NCI-H226 (cell line): ENCODE measurements around the gene PHACTR1.
"Not testable (repeated sequence)": the region's sequence is repeated elsewhere in the genome, so short reads cannot be mapped to it uniquely, and the experiment has no call there.

Source experiments
- DNase-seq: peaks from one replicate; pipeline ENCODE4 v3.0.0-alpha.2; 2015

The PHACTR1 gene

DNA sequence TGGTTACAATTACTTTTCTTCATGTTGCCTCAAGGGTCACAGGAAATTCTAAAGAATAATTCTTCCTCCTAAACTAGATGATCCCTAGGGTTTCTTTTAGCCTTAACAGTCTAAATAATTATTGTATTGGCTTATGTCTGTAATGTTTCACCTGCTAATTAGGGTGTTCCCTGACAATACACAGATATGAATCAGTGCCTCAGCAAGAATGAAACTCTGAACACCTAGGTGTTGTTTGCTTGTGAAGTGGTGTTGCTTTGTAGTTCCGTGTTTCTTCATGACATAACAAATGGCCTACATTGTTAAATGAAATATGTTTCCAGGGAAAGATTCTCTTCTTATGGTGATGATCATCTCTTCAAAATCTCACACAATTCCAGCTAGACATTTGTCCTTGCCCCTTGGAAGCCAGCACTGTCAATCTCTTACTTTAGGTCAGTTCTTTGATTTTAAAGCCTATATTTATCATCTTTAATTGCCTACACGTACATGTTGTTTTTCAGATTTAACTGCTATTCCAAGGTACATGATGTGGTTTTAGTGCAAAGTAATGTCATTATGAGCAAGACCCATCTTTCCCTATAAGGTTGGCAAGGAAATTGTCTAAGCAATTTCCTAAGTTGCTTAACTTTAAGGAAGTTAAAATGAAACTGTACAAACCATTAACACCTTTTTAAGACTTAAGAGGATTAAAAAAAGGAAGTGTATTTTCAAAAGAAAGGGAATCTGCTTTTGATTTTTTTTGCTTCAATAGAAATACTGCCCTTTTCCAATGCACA is 499.9 kb downstream of the PHACTR1 start:
- DNase-seq, result no peak

DNA sequence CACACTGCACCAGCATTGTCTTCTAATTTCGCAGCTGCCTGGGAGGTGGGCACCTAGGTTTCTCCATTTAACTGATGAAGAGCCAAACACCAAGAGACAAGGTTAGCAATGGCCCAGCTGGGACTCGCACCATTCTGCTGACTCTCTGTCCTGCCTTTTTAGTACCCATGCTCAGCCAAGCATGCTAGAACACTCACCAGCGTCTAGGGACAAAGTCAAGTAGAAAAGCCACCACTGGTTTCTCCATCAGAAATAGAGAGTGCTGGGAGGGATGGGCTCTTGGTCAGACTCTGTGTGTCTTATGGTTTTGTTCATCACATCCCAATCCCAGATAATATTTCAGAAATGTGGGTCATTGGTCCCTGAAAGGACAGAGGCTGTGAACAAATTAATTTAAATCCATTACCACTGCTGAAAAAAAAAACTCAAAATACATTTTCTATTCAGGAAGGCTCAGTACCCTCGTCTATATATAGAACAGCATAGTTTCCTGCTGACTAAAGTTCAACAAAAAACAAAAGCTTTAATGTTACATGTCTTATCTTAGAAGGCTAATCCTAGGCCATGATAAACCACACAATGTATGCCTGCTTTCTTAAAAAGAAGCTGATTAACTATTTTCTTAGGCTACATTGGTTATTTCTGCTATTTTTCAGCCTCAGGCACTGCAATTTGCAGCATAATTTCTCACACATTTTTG is 500.8 kb downstream of the PHACTR1 start:
- DNase-seq, result peak; percentile 25

DNA sequence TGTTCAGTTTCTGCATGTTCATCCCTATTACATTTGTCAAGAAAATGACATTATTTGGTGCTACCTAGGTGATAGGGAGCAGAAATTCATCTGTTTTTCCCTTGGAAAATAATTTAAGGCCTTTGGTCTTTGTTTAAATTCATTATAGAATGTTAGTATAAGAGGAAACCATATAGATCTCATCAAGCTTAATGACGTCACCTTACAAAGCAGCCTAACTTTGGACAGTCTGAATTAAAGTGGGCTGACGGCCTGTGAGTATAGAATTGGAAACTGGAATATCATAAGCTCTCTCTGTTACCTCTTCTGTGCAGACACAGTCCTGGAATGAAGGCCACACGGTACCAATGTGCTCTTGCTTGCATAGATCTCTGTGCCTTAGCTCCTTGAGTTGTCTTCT is 503.7 kb downstream of the PHACTR1 start:
- no peak for DNase-seq

- DNase-seq, result no peak
Observed at GRCh38 chr6:13222048-13222447, 505.5 kb downstream of the PHACTR1 start.

- no peak for DNase-seq
Observed at GRCh38 chr6:13226071-13226470, 509.5 kb downstream of the PHACTR1 start.

- DNase-seq, result no peak
Observed at GRCh38 chr6:13228264-13229204, 512.0 kb downstream of the PHACTR1 start.

GRCh38 chr6:13229205-13230085 is 512.9 kb downstream of the PHACTR1 start:
- no peak for DNase-seq

DNA sequence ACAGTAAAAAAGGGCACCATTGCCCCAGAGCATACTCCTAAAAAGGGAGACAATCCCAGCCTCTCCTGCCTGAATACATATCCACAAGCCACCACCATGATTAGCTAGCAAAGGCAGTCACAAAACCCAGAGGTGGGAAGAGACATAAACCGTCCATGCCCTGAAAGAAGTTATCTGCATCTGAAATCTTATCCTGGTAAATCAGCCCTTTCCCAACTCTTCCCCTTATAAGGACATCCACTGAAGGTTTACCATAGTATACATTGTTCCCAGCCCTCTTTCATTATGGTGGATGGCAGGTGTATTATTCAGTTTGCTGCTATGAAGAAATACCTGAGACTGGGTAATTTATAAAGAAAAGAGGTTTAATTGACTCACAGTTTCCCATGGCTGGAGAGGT is 516.5 kb downstream of the PHACTR1 start:
- no peak for DNase-seq

- peak; percentile 46 for DNase-seq
Observed at GRCh38 chr6:13234130-13234529, 517.6 kb downstream of the PHACTR1 start.

- no peak for DNase-seq
Observed at GRCh38 chr6:13235339-13235738, 518.8 kb downstream of the PHACTR1 start.

GRCh38 chr6:13237318-13237717 is 520.8 kb downstream of the PHACTR1 start:
- DNase-seq, result no peak

DNA sequence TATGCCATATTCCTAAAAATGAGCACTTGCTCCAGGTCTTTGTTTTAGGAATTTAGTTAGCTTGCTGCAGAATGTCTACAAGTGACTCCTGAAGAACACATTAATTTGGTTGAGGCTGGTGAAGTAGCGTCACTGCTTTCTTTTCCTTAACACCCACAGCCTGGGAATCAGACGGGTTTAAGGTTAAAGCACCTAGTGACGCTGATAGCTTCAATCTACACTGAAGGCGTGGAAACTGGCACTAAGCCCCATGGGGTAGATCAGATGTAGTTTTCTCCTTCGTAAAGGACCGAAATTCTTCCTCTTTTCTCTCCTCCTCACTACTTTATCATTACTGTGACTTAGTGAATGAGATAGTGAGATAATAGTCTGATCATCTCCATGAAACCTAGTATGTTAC is 521.5 kb downstream of the PHACTR1 start:
- DNase-seq, result no peak

GRCh38 chr6:13238640-13239216 is 522.2 kb downstream of the PHACTR1 start:
- no peak for DNase-seq

DNA sequence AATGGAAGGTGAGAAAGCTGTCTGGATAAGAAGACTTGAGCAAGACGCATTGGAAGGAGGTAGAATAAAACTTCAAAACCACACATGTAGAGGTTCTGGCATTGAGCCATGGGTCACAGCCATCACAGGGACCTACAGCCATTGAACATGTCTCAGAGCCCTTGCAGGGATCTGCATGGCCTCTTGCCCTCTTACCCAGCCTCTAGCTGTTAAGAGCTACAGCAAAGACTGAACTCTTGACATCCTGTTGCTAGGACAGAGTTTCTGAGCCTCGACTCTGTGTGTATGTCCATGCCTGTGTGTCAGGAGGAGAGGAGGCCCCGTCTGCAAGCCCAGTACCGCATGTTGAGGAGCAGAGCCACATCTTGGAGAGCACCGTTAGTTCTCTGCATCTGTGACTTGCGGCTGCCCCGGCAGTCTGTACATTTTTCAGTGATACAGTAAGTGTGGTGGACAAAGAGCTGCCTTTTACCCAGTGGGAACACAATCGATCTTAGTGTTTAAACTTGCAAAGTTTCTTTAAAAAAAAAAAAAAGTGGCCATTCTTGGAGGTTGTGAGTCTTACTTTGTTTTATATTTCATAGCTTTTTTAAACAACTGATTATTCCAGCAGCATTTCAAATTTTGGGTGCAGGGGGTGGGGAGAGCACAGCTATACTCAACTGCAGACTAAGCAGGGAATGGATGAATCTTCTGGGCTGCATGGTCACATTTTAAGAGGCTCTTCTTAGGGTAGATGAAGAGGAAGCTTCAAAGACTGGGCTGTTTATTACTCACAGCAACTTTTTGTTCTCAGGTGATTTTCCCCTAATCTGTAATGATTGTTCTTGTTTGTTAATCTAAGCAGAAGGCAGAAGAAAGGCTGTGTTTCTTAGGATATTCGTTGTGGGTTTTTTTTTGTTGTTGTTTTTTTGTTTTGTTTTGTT is 523.2 kb downstream of the PHACTR1 start:
- DNase-seq, result no peak

DNA sequence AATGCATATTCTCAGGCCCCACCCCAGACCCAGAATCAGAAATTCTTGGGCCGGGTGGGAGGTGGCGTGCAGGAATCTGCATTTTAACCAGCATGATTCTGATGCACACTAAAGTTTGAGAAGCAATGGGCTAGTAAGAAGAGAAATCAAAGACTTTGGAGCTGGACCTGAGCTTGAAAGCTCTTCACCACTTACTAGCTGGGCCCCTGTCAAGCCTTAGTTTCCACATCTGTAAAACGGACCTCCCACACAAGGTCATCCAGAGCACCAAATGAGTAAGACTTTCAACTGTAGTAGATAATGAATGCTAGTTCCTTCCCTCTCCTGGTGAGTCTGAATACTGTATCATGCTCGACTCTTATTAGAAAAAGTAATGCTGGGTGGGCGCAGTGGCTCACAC is 524.8 kb downstream of the PHACTR1 start:
- DNase-seq, result no peak

- no peak for DNase-seq
Observed at GRCh38 chr6:13242178-13242577, 525.6 kb downstream of the PHACTR1 start.

DNA sequence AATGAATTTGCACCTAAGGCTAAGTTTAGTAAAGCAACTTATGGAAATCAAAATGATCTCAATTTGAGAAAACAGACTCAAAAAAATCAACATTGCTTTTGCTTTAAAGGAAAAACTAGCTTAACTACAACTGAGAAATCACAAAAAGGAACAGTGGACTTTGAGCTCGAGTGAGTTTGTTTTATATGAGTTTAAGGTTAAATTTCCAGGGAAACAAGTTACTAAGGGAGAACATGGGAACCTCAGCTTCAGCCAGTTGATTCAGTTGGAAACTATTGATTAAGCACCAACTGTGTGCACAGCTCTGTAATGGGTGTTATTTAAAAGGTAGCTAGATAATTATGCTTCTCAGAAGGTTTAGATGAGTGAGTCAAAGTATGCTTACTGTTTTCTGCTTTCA is 526.0 kb downstream of the PHACTR1 start:
- DNase-seq, result no peak

DNA sequence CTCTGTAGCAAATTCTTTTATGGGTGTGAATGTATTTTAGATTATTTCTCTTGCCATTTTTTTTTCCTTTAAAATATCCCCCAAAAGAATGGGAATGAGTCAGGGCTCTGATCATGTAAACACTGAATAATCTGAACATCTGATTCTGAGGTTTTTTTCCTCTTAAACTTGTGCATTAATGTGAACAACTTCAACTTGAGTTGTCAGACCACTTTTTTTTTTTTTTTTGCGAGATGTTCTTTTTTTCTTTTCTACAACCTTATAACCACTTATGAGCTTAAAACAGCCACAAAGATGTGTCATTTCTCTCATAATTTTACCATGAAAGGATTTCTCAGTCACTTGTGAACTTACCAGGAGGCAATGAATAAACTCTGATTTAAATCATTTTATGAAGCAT is 526.5 kb downstream of the PHACTR1 start:
- DNase-seq, result no peak

DNA sequence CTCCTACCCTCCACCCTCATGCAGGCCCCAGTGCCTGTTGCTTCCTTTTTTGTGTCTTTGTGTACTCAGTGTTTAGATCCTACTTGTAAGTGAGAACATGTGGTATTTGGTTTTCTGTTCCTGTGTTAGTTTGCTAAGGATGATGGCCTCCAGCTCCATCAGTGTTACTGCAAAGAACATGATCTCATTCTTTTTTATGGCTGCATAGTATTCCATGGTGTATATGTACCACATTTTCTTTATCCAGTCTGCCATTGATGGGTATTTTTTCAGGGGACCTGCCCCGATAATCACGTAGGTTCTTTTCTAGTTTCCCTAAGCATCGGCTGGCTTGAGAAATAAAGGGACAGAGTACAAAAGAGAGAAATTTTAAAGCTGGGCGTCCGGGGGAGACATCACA is 527.2 kb downstream of the PHACTR1 start:
- DNase-seq, result not testable (repeated sequence)

DNA sequence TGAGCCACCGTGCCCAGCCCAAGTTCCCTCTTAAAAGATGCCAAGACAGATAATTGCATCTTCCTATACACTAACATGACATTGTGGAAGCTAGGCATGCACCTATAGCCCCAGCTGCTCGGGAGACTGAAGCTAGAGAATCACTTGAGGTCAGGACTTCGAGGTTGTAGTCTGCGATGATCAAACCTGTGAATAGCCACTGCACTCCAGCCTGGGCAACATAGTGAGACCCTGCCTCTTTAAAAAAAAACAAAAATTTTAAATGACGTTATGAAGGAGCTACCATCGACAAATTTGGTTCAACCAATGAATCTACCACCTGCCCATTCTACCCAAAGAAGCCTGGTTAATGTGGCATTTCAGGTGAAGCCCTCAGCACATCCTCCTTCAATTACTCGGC is 531.1 kb downstream of the PHACTR1 start:
- no peak for DNase-seq

- no peak for DNase-seq
Observed at GRCh38 chr6:13248053-13248452, 531.5 kb downstream of the PHACTR1 start.
